PC-3 (cell line): ENCODE data around the gene SPACDR. TPM values are rescaled to one million over a fixed set of nuclear protein-coding genes. Genes with fewer than 3 reads are reported as not detected.
A peak's percentile ranks its signal among the peaks of the same experiment; 100 is the strongest.

Source experiments
- ATAC-seq: fragments of 200-7000 bp; cut with Tn5 transposase; 2 replicates; pipeline ENCODE4 v1.9.1; 2020; ENCODE audit warnings: mild to moderate bottlenecking, moderate library complexity
- BruUV-seq: library from RNA; stranded (reverse); fragments of 400-500 nt; replicated peaks from 2 replicates; lab custom pipeline; 2021; lab: Mats Ljungman, UMichigan
- CTCF ChIA-PET: fragments of 300-600 bp; sonication (Branson Sonifier 250); formaldehyde crosslinking; loops from one replicate; lab custom pipeline; 2022; ENCODE audit warnings: antibody characterized with exemption; lab: Charles Lee
- POLR2A ChIA-PET: fragments of 300-600 bp; sonication (Branson Sonifier 250); formaldehyde crosslinking; loops from one replicate; lab custom pipeline; 2022; ENCODE audit warnings: antibody characterized with exemption; ENCODE audit not compliant: unreplicated experiment; lab: Charles Lee
- DNase-seq: peaks from one replicate; pipeline ENCODE4 v3.0.0-alpha.2; 2015
- H2AFZ ChIP-seq: fragments of 300-600 bp; sonication (generic); 2 replicates; pipeline ENCODE4 v1.6.0; 2016; ENCODE audit warnings: antibody characterized with exemption, low read length
- H3F3A ChIP-seq: fragments of 300-600 bp; sonication (generic); one replicate; pipeline ENCODE4 v1.6.0; 2017; ENCODE audit warnings: antibody characterized with exemption, low read length, control low read depth, mild to moderate bottlenecking; ENCODE audit not compliant: unreplicated experiment
- H3K27ac ChIP-seq: fragments of 300-600 bp; sonication (generic); 2 replicates; pipeline ENCODE4 v1.5.1; 2016; ENCODE audit warnings: mild to moderate bottlenecking, low read length
- H3K27me3 ChIP-seq: fragments of 300-600 bp; sonication (generic); 2 replicates; pipeline ENCODE4 v1.6.1; 2016; ENCODE audit warnings: low read length, mixed read lengths
- H3K36me3 ChIP-seq: fragments of 300-600 bp; sonication (generic); 2 replicates; pipeline ENCODE4 v1.6.1; 2016; ENCODE audit warnings: low read depth, mixed run types, low read length, mixed read lengths
- H3K4me1 ChIP-seq: fragments of 300-600 bp; sonication (generic); 2 replicates; pipeline ENCODE4 v1.5.1; 2016; ENCODE audit warnings: low read length; ENCODE audit not compliant: insufficient read depth
- H3K4me2 ChIP-seq: fragments of 300-600 bp; sonication (generic); 2 replicates; pipeline ENCODE4 v1.6.0; 2016; ENCODE audit warnings: low read length
- H3K4me3 ChIP-seq: fragments of 300-600 bp; sonication (generic); 2 replicates; pipeline ENCODE4 v1.5.1; 2016; ENCODE audit warnings: mild to moderate bottlenecking, low read length, mixed read lengths
- H3K79me2 ChIP-seq: fragments of 300-600 bp; sonication (generic); 2 replicates; pipeline ENCODE4 v1.6.1; 2017; ENCODE audit warnings: low read length, mixed read lengths
- H3K9ac ChIP-seq: fragments of 300-600 bp; sonication (generic); 2 replicates; pipeline ENCODE4 v1.6.0; 2016; ENCODE audit warnings: mild to moderate bottlenecking, low read length
- H3K9me2 ChIP-seq: fragments of 300-600 bp; sonication (generic); replicated peaks from 2 replicates; pipeline ENCODE4 v1.6.1; 2016; ENCODE audit warnings: mixed run types, low read length, mixed read lengths
- H3K9me3 ChIP-seq: fragments of 300-600 bp; sonication (generic); 2 replicates; pipeline ENCODE4 v1.6.1; 2016; ENCODE audit warnings: low read length, mixed read lengths
- H4K20me1 ChIP-seq: fragments of 300-600 bp; sonication (generic); 2 replicates; pipeline ENCODE4 v1.6.1; 2016; ENCODE audit warnings: low read length, mixed read lengths
- EZH2 ChIP-seq: fragments of 300-600 bp; sonication (generic); IDR thresholded peaks from one replicate; pipeline ENCODE4 v1.6.1; 2017; ENCODE audit warnings: antibody characterized with exemption, mild to moderate bottlenecking, low read length; ENCODE audit not compliant: unreplicated experiment
- EZH2phosphoT487 ChIP-seq: fragments of 300-600 bp; sonication (generic); IDR thresholded peaks from 2 replicates; pipeline ENCODE4 v1.6.1; 2018; ENCODE audit warnings: mild to moderate bottlenecking, antibody characterized with exemption, low read length, borderline replicate concordance
- intact Hi-C: fragments of 100-400 bp; cut with micrococcal nuclease; formaldehyde crosslinking; loops from 2 replicates; pipeline ENCODE4 v1.9.0; 2023
- total RNA-seq: library from RNA; depleted of rRNA; stranded (reverse); fragments of >200 nt; gene quantifications from 2 replicates; pipeline ENCODE4 v1.2.3, GENCODE V29; 2014
- TF ChIP-seq, protein P1 (sequence below): fragments of 300-600 bp; sonication (generic); conservative IDR thresholded peaks from 2 replicates; pipeline ENCODE4 v1.5.1; 2017; ENCODE audit warnings: antibody characterized with exemption, low read depth, mild to moderate bottlenecking, low read length

The SPACDR gene
- total RNA-seq, 1 experiment from 2014 or later, result 0.11 TPM

DNA sequence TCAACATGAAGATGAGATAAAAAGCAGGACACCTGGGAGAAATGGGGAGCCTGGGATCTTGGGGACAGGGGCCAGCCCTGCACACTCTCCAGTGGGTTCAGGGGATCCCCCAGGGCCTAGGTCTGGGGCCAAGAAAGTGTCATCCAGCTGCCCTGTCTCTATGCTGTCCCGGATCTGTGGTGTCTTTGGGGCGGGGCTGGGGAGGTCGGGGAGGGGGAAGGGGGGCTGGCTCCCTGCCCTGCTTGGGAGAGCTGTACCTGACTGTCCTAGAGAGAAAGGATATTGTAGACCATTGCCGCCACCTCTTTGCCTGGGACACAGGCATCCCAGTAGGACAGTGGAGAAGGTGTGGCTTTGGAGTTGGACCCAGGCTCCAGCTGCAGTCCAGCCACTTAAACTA lies 7.0 kb upstream of the SPACDR start:
- H3K9me3 ChIP-seq, result no peaks in the 10 kb centered on the region
- H2AFZ ChIP-seq, result no peak overlapping the region
- H3K27me3 ChIP-seq, result no peaks in the 10 kb centered on the region
- ChIA-PET CTCF (interaction anchor here (0.6 kb wide), 1 partner anchor 380 kb away, joined by 5 read pairs; no protein-coding TSS in a partner anchor), POLR2A (no interaction called here)
- DNase-seq (no peak), ATAC-seq (no peak)
- no peaks in the 10 kb centered on the region for H3K4me1 ChIP-seq
- no peak overlapping the region for H3K4me3 ChIP-seq
- H3K36me3 ChIP-seq, result no peaks in the 10 kb centered on the region
- TF ChIP-seq, protein P1, sequence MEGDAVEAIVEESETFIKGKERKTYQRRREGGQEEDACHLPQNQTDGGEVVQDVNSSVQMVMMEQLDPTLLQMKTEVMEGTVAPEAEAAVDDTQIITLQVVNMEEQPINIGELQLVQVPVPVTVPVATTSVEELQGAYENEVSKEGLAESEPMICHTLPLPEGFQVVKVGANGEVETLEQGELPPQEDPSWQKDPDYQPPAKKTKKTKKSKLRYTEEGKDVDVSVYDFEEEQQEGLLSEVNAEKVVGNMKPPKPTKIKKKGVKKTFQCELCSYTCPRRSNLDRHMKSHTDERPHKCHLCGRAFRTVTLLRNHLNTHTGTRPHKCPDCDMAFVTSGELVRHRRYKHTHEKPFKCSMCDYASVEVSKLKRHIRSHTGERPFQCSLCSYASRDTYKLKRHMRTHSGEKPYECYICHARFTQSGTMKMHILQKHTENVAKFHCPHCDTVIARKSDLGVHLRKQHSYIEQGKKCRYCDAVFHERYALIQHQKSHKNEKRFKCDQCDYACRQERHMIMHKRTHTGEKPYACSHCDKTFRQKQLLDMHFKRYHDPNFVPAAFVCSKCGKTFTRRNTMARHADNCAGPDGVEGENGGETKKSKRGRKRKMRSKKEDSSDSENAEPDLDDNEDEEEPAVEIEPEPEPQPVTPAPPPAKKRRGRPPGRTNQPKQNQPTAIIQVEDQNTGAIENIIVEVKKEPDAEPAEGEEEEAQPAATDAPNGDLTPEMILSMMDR, result no peak
- TF ChIP-seq EZH2phosphoT487 (no peak), EZH2 (no peak)
- H3K4me2 ChIP-seq, result no peak overlapping the region
- H3K79me2 ChIP-seq, result no peaks in the 10 kb centered on the region
- no peaks in the 10 kb centered on the region for H3K9me2 ChIP-seq
- no peaks in the 10 kb centered on the region for H4K20me1 ChIP-seq
- BruUV-seq, result no TSS peak
- H3K9ac ChIP-seq, result no peak overlapping the region
- H3K27ac ChIP-seq, result no peak overlapping the region
- no peaks in the 10 kb centered on the region for H3F3A ChIP-seq
- intact Hi-C loops, result no loop called here

DNA sequence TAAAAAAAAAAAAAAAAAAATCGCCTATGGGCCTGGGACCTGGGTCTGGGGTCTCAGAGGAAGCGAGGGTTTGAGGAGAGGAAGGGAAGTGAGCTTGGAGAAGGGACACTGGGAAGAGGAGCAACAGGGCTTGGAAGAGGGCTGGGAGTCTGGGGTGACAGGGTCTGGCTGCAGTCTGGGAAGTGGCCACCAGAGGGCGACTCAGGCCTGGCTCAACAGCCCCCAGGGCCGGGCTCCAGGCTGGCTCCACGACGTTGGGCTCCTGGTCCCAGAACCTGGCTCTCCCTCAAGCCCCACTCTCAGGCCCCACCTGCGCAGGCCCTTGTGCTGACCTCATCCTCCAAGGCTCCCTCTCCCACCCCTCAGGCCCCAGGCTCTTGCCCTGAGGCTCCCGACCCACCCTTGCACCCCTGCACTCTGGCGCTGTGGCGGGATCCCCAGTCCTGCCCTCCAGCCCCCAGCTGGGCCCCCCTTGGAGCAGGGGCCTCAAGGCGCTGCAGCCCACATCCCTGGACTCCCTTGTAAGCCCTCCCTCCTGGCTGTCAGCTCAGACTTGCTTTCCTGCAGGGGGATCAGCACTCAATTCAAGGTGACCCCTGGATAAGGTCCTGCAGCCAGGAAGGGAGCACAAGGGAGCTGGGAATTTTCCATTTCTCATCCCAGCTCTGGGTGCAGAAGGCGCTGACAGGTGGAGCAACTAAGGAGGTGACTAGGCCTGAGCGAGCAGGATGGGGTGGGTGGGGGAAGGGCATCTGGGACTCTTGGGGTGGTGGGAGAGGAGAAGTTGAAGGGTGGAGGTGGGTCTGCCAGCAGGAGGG lies 5.4 kb upstream of the SPACDR start:
- no peak overlapping the region for H3K4me2 ChIP-seq
- peak; percentile 76 for ATAC-seq
- POLR2A ChIA-PET, result no interaction called here
- no TSS peak for BruUV-seq
- no peaks in the 10 kb centered on the region for H3K36me3 ChIP-seq
- H3K4me3 ChIP-seq, result no peak overlapping the region
- H2AFZ ChIP-seq, result no peak overlapping the region
- CTCF ChIA-PET, result interaction anchor here (0.5 to 1.2 kb wide), 3 partner anchors 76 to 1327 kb away, joined by 4 to 6 read pairs (median 4); no protein-coding TSS in a partner anchor
- no peak overlapping the region for H3K27ac ChIP-seq
- H3K9ac ChIP-seq, result no peak overlapping the region
- TF ChIP-seq EZH2phosphoT487 (no peak), EZH2 (no peak)
- TF ChIP-seq, protein P1, result peak; percentile 80
- H4K20me1 ChIP-seq, result no peaks in the 10 kb centered on the region
- no peaks in the 10 kb centered on the region for H3K4me1 ChIP-seq
- H3K9me2 ChIP-seq, result no peaks in the 10 kb centered on the region
- H3F3A ChIP-seq, result no peaks in the 10 kb centered on the region
- intact Hi-C loops, result loop anchor here (1.0 to 10.0 kb wide), 2 partner anchors 90 to 385 kb away; partner anchors contain the start of gene SLC12A9
- H3K9me3 ChIP-seq, result no peaks in the 10 kb centered on the region
- no peaks in the 10 kb centered on the region for H3K79me2 ChIP-seq
- H3K27me3 ChIP-seq, result no peaks in the 10 kb centered on the region
- DNase-seq, result peak; percentile 79
